Adrenal gland (tissue), 5 donors: ENCODE data around the gene NFIB.

Source experiments
- CTCF ChIP-seq, 6 experiments: fragments of 450-650 bp in 4 of 6; fragments of 200-600 bp in 2 of 6; sonication (generic) in 1 of 6; IDR thresholded peaks; 1 replicate in 5 of 6; 2 replicates in 1 of 6; pipeline versions ENCODE4 v1.5.1 to v1.8.0; 2016 to 2021; ENCODE audit warnings: antibody characterized with exemption in 6 of 6, mild to moderate bottlenecking in 2 of 6, moderate library complexity in 1 of 6
- POLR2A ChIP-seq, 2 donors: fragments of 450-650 bp; IDR thresholded peaks; one replicate each; pipeline ENCODE4 v1.6.1; 2017; ENCODE audit warnings: antibody characterized with exemption in 2 of 2, mild to moderate bottlenecking in 2 of 2, moderate library complexity in 1 of 2
- donor health status: DM: no; HTN: no; CAD: no.

DNA sequence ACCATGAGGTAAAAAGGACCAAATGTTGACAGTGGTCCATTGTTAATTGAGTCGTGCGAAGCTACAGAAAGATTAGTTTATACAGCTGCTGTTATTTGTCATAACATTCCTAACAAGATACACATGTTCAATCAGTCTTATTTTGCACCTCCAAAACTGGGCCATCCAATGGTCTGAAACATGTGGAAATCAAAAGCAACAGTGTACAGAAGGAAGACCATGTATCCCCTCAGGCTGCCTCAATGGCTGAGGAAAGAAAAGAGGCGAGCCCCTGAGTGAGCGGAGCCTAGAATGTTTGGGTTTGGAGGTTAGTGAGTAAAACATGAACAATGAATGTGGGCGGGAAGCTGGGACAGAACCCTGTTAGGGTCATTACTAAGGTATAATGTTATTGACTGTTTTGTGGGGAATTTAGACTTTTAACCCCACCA is 35.6 kb downstream of the NFIB start:
- TF ChIP-seq POLR2A (IDR thresholded peaks at IDR 0.05), result no peak
- TF ChIP-seq CTCF (IDR thresholded peaks at IDR 0.05), result no peak
